PC-3 (cell line): ENCODE measurements around the gene MXD1. TPM values are rescaled to one million over a fixed set of nuclear protein-coding genes. Genes with fewer than 3 reads are reported as not detected.

ENCODE experiments used
- ATAC-seq: fragments of 200-7000 bp; cut with Tn5 transposase; 2 replicates; pipeline ENCODE4 v1.9.1; 2020; ENCODE audit warnings: mild to moderate bottlenecking, moderate library complexity
- BruUV-seq: library from RNA; stranded (reverse); fragments of 400-500 nt; replicated peaks from 2 replicates; lab custom pipeline; 2021; lab: Mats Ljungman, UMichigan
- CTCF ChIA-PET: fragments of 300-600 bp; sonication (Branson Sonifier 250); formaldehyde crosslinking; loops from one replicate; lab custom pipeline; 2022; ENCODE audit warnings: antibody characterized with exemption; lab: Charles Lee
- POLR2A ChIA-PET: fragments of 300-600 bp; sonication (Branson Sonifier 250); formaldehyde crosslinking; loops from one replicate; lab custom pipeline; 2022; ENCODE audit warnings: antibody characterized with exemption; ENCODE audit not compliant: unreplicated experiment; lab: Charles Lee
- DNase-seq: peaks from one replicate; pipeline ENCODE4 v3.0.0-alpha.2; 2015
- H2AFZ ChIP-seq: fragments of 300-600 bp; sonication (generic); 2 replicates; pipeline ENCODE4 v1.6.0; 2016; ENCODE audit warnings: antibody characterized with exemption, low read length
- H3F3A ChIP-seq: fragments of 300-600 bp; sonication (generic); one replicate; pipeline ENCODE4 v1.6.0; 2017; ENCODE audit warnings: antibody characterized with exemption, low read length, control low read depth, mild to moderate bottlenecking; ENCODE audit not compliant: unreplicated experiment
- H3K27ac ChIP-seq: fragments of 300-600 bp; sonication (generic); 2 replicates; pipeline ENCODE4 v1.5.1; 2016; ENCODE audit warnings: mild to moderate bottlenecking, low read length
- H3K27me3 ChIP-seq: fragments of 300-600 bp; sonication (generic); 2 replicates; pipeline ENCODE4 v1.6.1; 2016; ENCODE audit warnings: low read length, mixed read lengths
- H3K36me3 ChIP-seq: fragments of 300-600 bp; sonication (generic); 2 replicates; pipeline ENCODE4 v1.6.1; 2016; ENCODE audit warnings: low read depth, mixed run types, low read length, mixed read lengths
- H3K4me1 ChIP-seq: fragments of 300-600 bp; sonication (generic); 2 replicates; pipeline ENCODE4 v1.5.1; 2016; ENCODE audit warnings: low read length; ENCODE audit not compliant: insufficient read depth
- H3K4me2 ChIP-seq: fragments of 300-600 bp; sonication (generic); 2 replicates; pipeline ENCODE4 v1.6.0; 2016; ENCODE audit warnings: low read length
- H3K4me3 ChIP-seq: fragments of 300-600 bp; sonication (generic); 2 replicates; pipeline ENCODE4 v1.5.1; 2016; ENCODE audit warnings: mild to moderate bottlenecking, low read length, mixed read lengths
- H3K79me2 ChIP-seq: fragments of 300-600 bp; sonication (generic); 2 replicates; pipeline ENCODE4 v1.6.1; 2017; ENCODE audit warnings: low read length, mixed read lengths
- H3K9ac ChIP-seq: fragments of 300-600 bp; sonication (generic); 2 replicates; pipeline ENCODE4 v1.6.0; 2016; ENCODE audit warnings: mild to moderate bottlenecking, low read length
- H3K9me2 ChIP-seq: fragments of 300-600 bp; sonication (generic); replicated peaks from 2 replicates; pipeline ENCODE4 v1.6.1; 2016; ENCODE audit warnings: mixed run types, low read length, mixed read lengths
- H3K9me3 ChIP-seq: fragments of 300-600 bp; sonication (generic); 2 replicates; pipeline ENCODE4 v1.6.1; 2016; ENCODE audit warnings: low read length, mixed read lengths
- H4K20me1 ChIP-seq: fragments of 300-600 bp; sonication (generic); 2 replicates; pipeline ENCODE4 v1.6.1; 2016; ENCODE audit warnings: low read length, mixed read lengths
- CTCF ChIP-seq: fragments of 300-600 bp; sonication (generic); conservative IDR thresholded peaks from 2 replicates; pipeline ENCODE4 v1.5.1; 2017; ENCODE audit warnings: antibody characterized with exemption, low read depth, mild to moderate bottlenecking, low read length
- EZH2 ChIP-seq: fragments of 300-600 bp; sonication (generic); IDR thresholded peaks from one replicate; pipeline ENCODE4 v1.6.1; 2017; ENCODE audit warnings: antibody characterized with exemption, mild to moderate bottlenecking, low read length; ENCODE audit not compliant: unreplicated experiment
- EZH2phosphoT487 ChIP-seq: fragments of 300-600 bp; sonication (generic); IDR thresholded peaks from 2 replicates; pipeline ENCODE4 v1.6.1; 2018; ENCODE audit warnings: mild to moderate bottlenecking, antibody characterized with exemption, low read length, borderline replicate concordance
- intact Hi-C: fragments of 100-400 bp; cut with micrococcal nuclease; formaldehyde crosslinking; loops from 2 replicates; pipeline ENCODE4 v1.9.0; 2023
- total RNA-seq: library from RNA; depleted of rRNA; stranded (reverse); fragments of >200 nt; gene quantifications from 2 replicates; pipeline ENCODE4 v1.2.3, GENCODE V29; 2014

The MXD1 gene
- total RNA-seq, 1 experiment from 2014 or later: 6.8 TPM

- no peak overlapping the region for H3K4me3 ChIP-seq
- H3K9ac ChIP-seq: no peak overlapping the region
- POLR2A ChIA-PET: no interaction called here
- CTCF ChIA-PET: no interaction called here
- H3K4me1 ChIP-seq: no peaks in the 10 kb centered on the region
- DNase-seq (no peak), ATAC-seq (no peak)
- no peaks in the 10 kb centered on the region for H3K79me2 ChIP-seq
- intact Hi-C loops: no loop called here
- no peak overlapping the region for H2AFZ ChIP-seq
- H3K36me3 ChIP-seq: no peaks in the 10 kb centered on the region
- no peaks in the 10 kb centered on the region for H3K27me3 ChIP-seq
- no peaks in the 10 kb centered on the region for H3F3A ChIP-seq
- no peak overlapping the region for H3K4me2 ChIP-seq
- H3K9me2 ChIP-seq: no peaks in the 10 kb centered on the region
- TF ChIP-seq EZH2phosphoT487 (no peak), EZH2 (no peak), CTCF (no peak)
- no peaks in the 10 kb centered on the region for H4K20me1 ChIP-seq
- H3K27ac ChIP-seq: no peak overlapping the region
- no peaks in the 10 kb centered on the region for H3K9me3 ChIP-seq
- BruUV-seq: no TSS peak
Observed at GRCh38 chr2:69975853-69976462, 61.0 kb downstream of the MXD1 start.

- Histone ChIP-seq H3K9ac (no peak overlapping the region), H3K36me3 (no peaks in the 10 kb centered on the region), H3K4me2 (no peak overlapping the region), H3K27me3 (no peaks in the 10 kb centered on the region), H3K4me3 (no peak overlapping the region), H3K9me3 (no peaks in the 10 kb centered on the region), H3F3A (no peaks in the 10 kb centered on the region), H4K20me1 (no peaks in the 10 kb centered on the region), H3K4me1 (no peaks in the 10 kb centered on the region), H3K9me2 (no peaks in the 10 kb centered on the region), H2AFZ (no peak overlapping the region), H3K79me2 (no peaks in the 10 kb centered on the region), H3K27ac (no peak overlapping the region)
- no peak for ATAC-seq
- CTCF ChIA-PET: no interaction called here
- no peak for TF ChIP-seq EZH2phosphoT487
- no peak for TF ChIP-seq CTCF
- TF ChIP-seq EZH2: no peak
- no TSS peak for BruUV-seq
- no peak for DNase-seq
- intact Hi-C loops: no loop called here
- POLR2A ChIA-PET: no interaction called here
Observed at GRCh38 chr2:69977186-69977585, 62.3 kb downstream of the MXD1 start.

GRCh38 chr2:69977906-69978482 is 63.1 kb downstream of the MXD1 start:
- TF ChIP-seq CTCF (no peak), EZH2phosphoT487 (no peak), EZH2 (no peak)
- DNase-seq: no peak
- no peak for ATAC-seq
- no peaks in the 10 kb centered on the region for H4K20me1 ChIP-seq
- CTCF ChIA-PET: interaction anchor here (0.5 kb wide), 1 partner anchor 146 kb away, joined by 3 read pairs; no protein-coding TSS in a partner anchor
- no peaks in the 10 kb centered on the region for H3K79me2 ChIP-seq
- no peaks in the 10 kb centered on the region for H3K9me2 ChIP-seq
- H3K27ac ChIP-seq: no peak overlapping the region
- no peaks in the 10 kb centered on the region for H3K9me3 ChIP-seq
- no peak overlapping the region for H3K4me2 ChIP-seq
- no peaks in the 10 kb centered on the region for H3F3A ChIP-seq
- H3K36me3 ChIP-seq: no peaks in the 10 kb centered on the region
- no peaks in the 10 kb centered on the region for H3K4me1 ChIP-seq
- POLR2A ChIA-PET: no interaction called here
- H3K27me3 ChIP-seq: no peaks in the 10 kb centered on the region
- no peak overlapping the region for H2AFZ ChIP-seq
- no peak overlapping the region for H3K4me3 ChIP-seq
- H3K9ac ChIP-seq: no peak overlapping the region
- intact Hi-C loops: no loop called here
- no TSS peak for BruUV-seq
